GM21515 (cell line): ENCODE data around the gene MRPS27.

Experiments
- ATAC-seq: cut with Tn5 transposase; IDR thresholded peaks from one replicate; pipeline ENCODE4 v1.9.1; 2021; ENCODE audit not compliant: unreplicated experiment

Gene MRPS27

GRCh38 chr5:72206160-72206559, 113.9 kb downstream of the MRPS27 start:
- no peak for ATAC-seq

- no peak for ATAC-seq
Observed at GRCh38 chr5:72205431-72206009, 114.5 kb downstream of the MRPS27 start.

- ATAC-seq = no peak
Observed at GRCh38 chr5:72204946-72205345, 115.1 kb downstream of the MRPS27 start.

GRCh38 chr5:72203251-72203845, 116.7 kb downstream of the MRPS27 start:
- ATAC-seq = no peak

- no peak for ATAC-seq
Observed at GRCh38 chr5:72202331-72202825, 117.7 kb downstream of the MRPS27 start.

GRCh38 chr5:72199681-72200080, 120.4 kb downstream of the MRPS27 start:
- ATAC-seq = no peak

- no peak for ATAC-seq
Observed at GRCh38 chr5:72197393-72197792, 122.6 kb downstream of the MRPS27 start.

- ATAC-seq = no peak
Observed at GRCh38 chr5:72195581-72195980, 124.5 kb downstream of the MRPS27 start.

GRCh38 chr5:72194846-72195245, 125.2 kb downstream of the MRPS27 start:
- peak; percentile 88 for ATAC-seq

GRCh38 chr5:72191404-72191803, 128.6 kb downstream of the MRPS27 start:
- no peak for ATAC-seq

GRCh38 chr5:72189146-72189545, 130.9 kb downstream of the MRPS27 start:
- no peak for ATAC-seq

GRCh38 chr5:72188166-72188565, 131.9 kb downstream of the MRPS27 start:
- ATAC-seq = no peak

GRCh38 chr5:72187388-72188075, 132.5 kb downstream of the MRPS27 start:
- no peak for ATAC-seq

GRCh38 chr5:72185496-72186329, 134.3 kb downstream of the MRPS27 start:
- no peak for ATAC-seq

- ATAC-seq = no peak
Observed at GRCh38 chr5:72184408-72184807, 135.6 kb downstream of the MRPS27 start.

- ATAC-seq = no peak
Observed at GRCh38 chr5:72183101-72183520, 136.9 kb downstream of the MRPS27 start.

GRCh38 chr5:72182686-72183085, 137.4 kb downstream of the MRPS27 start:
- no peak for ATAC-seq

- ATAC-seq = no peak
Observed at GRCh38 chr5:72180925-72181324, 139.1 kb downstream of the MRPS27 start.

GRCh38 chr5:72179816-72180440, 140.1 kb downstream of the MRPS27 start:
- ATAC-seq = no peak

- ATAC-seq = no peak
Observed at GRCh38 chr5:72179028-72179815, 140.8 kb downstream of the MRPS27 start.
